Breast epithelium (tissue), 3 donors: Measurements from ENCODE around the gene KXD1.

Source experiments
- CTCF ChIP-seq, 3 donors: fragments of 450-650 bp; IDR thresholded peaks; one replicate each; pipeline ENCODE4 v1.5.1; 2016 to 2017; ENCODE audit warnings: antibody characterized with exemption in 3 of 3, mild to moderate bottlenecking in 3 of 3, moderate library complexity in 3 of 3
- POLR2A ChIP-seq: fragments of 450-650 bp; IDR thresholded peaks from one replicate; pipeline ENCODE4 v1.6.1; 2016; ENCODE audit warnings: antibody characterized with exemption, mild to moderate bottlenecking, moderate library complexity

DNA sequence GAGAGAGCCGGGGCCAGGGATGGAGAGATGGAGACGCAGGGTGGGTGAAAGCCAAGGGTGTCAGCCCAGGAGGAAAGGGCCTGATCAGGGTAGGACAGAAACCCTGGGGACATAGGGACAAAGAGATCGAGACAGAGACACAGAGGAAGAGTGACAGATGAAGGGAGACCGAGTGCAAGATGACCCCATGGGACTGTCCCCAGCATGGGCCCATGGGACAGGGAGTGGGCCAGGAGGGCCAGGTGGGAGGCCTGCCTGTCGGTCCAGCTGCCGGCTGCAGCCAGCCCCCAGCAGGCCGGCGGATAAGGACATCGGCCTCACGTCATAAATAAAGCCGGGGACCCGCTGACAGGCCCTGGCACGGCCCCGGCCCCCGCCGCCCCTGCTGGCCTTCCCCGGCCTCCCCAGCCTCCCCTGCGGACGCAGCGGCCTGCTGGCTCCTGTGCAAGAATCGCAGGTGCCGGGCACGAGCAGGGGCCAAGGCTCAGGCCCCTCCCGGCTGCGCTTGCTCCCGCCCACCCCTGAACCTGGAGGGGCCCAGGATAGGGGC, 37.2 kb downstream of the KXD1 start:
- TF ChIP-seq CTCF (IDR thresholded peaks at IDR 0.05) (no peak), POLR2A (no peak)
